HepG2 (cell line): ENCODE results near the gene NALCN.

Experiments
- ATF3 ChIP-seq: sonication (generic); formaldehyde crosslinking; IDR thresholded peaks from 2 replicates; pipeline ENCODE4 v1.4.0; 2020; ENCODE audit warnings: missing genetic modification reagents
- CTCF ChIP-seq: sonication (generic); formaldehyde crosslinking; IDR thresholded peaks from 2 replicates; pipeline ENCODE4 v1.5.0; 2020; ENCODE audit warnings: mild to moderate bottlenecking, missing genetic modification reagents, moderate library complexity
- FOXK2 ChIP-seq: fragments of 450-650 bp; IDR thresholded peaks from 2 replicates; pipeline ENCODE4 v1.6.1; 2016
- FOXO1 ChIP-seq: sonication (generic); formaldehyde crosslinking; IDR thresholded peaks from 2 replicates; pipeline ENCODE4 v1.4.0; 2020; ENCODE audit warnings: missing genetic modification reagents
- ONECUT2 ChIP-seq: sonication (generic); formaldehyde crosslinking; IDR thresholded peaks from 2 replicates; pipeline ENCODE4 v1.4.0; 2020; ENCODE audit warnings: missing genetic modification reagents
- REST ChIP-seq, 2 experiments: IDR thresholded peaks; 2 replicates each; pipeline ENCODE4 v1.6.1; 2011 to 2012; ENCODE audit warnings: low read length in 2 of 2, borderline replicate concordance in 1 of 2, low read depth in 1 of 2, mild to moderate bottlenecking in 1 of 2, moderate library complexity in 1 of 2
- SMAD3 ChIP-seq: sonication (generic); formaldehyde crosslinking; IDR thresholded peaks from 2 replicates; pipeline ENCODE4 v1.4.0; 2020; ENCODE audit warnings: missing genetic modification reagents
- TAF1 ChIP-seq: sonication (generic); formaldehyde crosslinking; IDR thresholded peaks from 2 replicates; pipeline ENCODE4 v1.4.0; 2020; ENCODE audit warnings: missing genetic modification reagents
- ZFAT ChIP-seq: sonication (generic); formaldehyde crosslinking; conservative IDR thresholded peaks from 2 replicates; pipeline ENCODE4 v1.8.1; 2023; ENCODE audit warnings: missing genetic modification reagents, inconsistent platforms
- ZNF512B ChIP-seq: sonication (generic); formaldehyde crosslinking; IDR thresholded peaks from 2 replicates; pipeline ENCODE4 v1.5.1; 2020; ENCODE audit warnings: missing genetic modification reagents, mild to moderate bottlenecking, borderline replicate concordance
- ZNF766 ChIP-seq: sonication (generic); formaldehyde crosslinking; IDR thresholded peaks from 2 replicates; pipeline ENCODE4 v1.5.0; 2020; ENCODE audit warnings: missing genetic modification reagents, borderline replicate concordance
- ZNF883 ChIP-seq: sonication (generic); formaldehyde crosslinking; IDR thresholded peaks from 2 replicates; pipeline ENCODE4 v1.5.1; 2020; ENCODE audit warnings: mild to moderate bottlenecking, missing genetic modification reagents; ENCODE audit errors: not compliant biosample characterization

- TF ChIP-seq CTCF (CRISPR knock-in tag): no peak
- TF ChIP-seq ZNF883 (CRISPR knock-in tag): no peak
- TF ChIP-seq ZNF766 (CRISPR knock-in tag): no peak
- TF ChIP-seq FOXO1: no peak
- TF ChIP-seq ZFAT: no peak
- TF ChIP-seq ZNF512B (CRISPR knock-in tag): no peak
- no peak for TF ChIP-seq REST (IDR thresholded peaks at IDR 0.05; ENCODE audit: borderline replicate concordance in 1 of 2, low read depth in 1 of 2, low read length in 2 of 2)
- TF ChIP-seq ATF3 (CRISPR knock-in tag): no peak
- no peak for TF ChIP-seq ONECUT2 (CRISPR knock-in tag)
- no peak for TF ChIP-seq FOXK2
- no peak for TF ChIP-seq TAF1 (CRISPR knock-in tag)
- TF ChIP-seq SMAD3 (CRISPR knock-in tag): no peak
Measured at GRCh38 chr13:101267656-101268055, 148.7 kb downstream of the NALCN start.
